GM19463 (cell line): ENCODE data around the gene BAIAP3.
"Not testable (repeated sequence)": the region's sequence is repeated elsewhere in the genome, so short reads cannot be mapped to it uniquely, and the experiment has no call there.

Experiments
- ATAC-seq: cut with Tn5 transposase; IDR thresholded peaks from one replicate; pipeline ENCODE4 v1.9.1; 2021; ENCODE audit warnings: mild to moderate bottlenecking, moderate library complexity; ENCODE audit not compliant: unreplicated experiment

Gene BAIAP3

DNA sequence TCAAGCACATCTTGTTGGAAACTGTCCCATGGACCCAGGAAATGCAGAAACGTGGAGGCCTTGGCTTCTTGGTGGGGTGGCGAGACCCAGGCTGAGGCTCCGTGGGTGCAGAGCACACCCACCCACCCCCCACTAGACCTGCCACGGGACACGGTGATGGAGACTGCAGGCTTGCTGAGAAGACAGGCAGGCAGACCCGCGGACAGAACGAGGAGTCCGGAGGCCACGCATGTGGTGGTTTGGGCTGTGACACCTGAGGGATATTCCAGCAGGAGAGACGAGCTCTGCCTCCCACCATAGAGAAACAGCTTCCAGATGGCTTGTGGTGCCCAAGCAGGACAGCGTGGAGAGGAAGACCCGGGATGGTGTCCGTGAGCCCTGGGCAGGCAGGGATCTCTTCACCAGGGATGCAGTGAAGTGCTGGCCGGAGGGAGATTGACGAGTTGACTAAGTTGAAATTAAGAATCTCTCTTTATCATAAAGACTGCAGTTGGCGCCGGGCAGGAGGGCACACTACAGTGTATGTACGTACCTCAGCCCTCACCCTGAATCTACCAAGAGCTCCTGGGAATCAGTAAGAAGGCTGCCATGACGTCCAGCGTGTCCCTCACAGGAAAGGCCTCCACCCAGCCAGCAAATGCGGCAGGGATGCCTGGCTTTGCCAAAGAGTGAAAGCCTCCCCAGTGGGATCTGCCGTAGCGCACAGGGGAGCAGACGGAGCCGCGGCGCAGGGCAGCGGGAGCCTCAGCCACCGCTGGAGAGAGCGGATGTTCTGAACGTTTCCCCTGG lies 15.8 kb upstream of the BAIAP3 start:
- ATAC-seq, result no peak

DNA sequence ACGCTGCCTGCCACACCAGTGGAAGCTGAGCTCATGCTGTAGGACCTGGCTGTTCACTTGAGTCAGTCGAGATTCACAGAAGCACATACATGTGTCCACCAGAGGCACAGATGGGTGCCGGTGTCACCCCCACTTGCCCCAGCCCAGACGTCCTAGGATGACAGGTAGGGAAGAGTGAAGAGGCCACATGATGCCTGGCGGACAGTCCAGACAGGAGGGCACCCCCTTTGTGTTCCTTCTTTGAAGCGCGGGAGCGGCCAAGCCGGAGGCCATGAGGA lies 15.2 kb upstream of the BAIAP3 start:
- ATAC-seq, result no peak

DNA sequence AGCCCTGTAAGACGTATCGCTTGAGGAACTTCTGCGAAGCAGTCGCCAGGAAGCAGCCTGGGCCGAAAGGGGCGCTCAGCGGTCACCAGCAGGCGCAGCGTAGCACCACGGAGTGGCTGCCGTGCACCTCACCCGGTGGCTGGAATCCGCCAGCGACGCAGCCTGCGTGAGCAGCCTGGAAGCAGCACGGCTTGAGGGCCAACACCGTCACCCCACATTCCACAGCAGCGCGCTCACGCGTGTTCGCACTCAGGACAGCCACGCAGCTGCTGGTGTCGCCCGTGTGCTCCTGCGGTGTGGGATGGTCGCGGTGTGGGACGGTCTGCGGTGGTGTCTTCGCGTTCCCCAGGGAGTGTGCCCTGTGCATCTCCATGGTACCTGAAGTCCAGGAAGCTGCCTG lies 14.4 kb upstream of the BAIAP3 start:
- no peak for ATAC-seq

DNA sequence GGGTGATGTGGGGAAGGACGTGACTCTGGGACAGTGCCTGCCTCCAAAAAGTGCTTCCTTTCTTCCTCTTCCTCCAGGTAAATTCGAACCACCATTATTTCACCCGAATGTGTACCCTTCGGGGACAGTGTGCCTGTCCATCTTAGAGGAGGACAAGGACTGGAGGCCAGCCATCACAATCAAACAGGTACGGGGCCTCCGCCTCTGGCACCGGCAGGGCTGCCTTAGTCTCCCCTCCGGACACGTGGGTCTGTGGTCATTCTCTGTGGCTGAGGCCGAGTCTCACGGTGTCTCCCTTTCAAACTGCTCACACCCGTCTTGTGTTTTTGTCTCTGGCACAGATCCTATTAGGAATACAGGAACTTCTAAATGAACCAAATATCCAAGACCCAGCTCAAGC lies 13.3 kb upstream of the BAIAP3 start:
- ATAC-seq, result no peak

DNA sequence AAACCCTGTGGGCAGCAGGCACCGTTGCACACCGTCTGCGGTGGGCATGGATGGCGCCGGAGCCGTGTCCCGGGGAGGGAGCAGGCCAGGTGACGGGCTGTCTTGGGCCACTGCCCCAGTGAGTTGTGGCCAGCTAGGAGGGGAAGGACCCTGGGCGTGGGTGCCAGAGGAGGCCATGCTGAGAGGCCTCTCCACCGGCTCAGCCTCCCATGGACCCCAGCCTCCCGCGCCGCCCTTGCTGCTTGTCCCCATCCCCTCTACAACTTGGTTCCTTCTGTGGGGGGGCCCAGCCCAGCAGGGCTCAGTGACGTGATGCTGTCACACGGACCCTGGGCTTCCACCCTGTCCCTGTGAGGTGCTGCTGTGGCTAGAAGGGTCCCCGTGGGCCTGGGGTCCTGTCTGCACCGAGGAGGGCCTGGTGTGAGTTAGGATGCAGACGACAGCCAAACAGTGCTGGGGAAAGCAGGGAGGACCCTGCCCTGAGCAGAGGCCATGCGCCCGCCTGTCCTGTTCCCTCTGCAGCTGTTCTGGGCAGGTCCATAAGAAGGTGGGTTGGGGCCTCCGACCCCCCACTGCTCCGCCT lies 12.7 kb upstream of the BAIAP3 start:
- ATAC-seq, result no peak

DNA sequence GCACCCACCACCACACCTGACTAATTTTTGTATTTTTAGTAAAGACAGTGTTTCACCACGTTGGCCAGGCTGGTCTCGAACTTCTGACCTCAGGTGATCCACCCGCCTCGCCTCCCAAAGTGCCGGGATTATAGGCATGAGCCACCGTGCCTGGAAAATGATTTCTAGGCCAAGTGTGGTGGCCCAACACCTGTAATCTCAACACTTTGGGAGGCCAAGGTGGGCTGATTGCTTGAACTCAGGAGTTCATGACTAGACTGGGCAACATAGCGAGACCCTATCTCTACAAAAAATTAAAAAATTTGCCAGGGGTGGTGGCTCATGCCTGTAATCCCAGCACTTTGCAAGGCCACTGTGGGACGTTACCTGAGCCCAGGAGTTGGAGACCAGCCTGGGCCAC lies 11.0 kb upstream of the BAIAP3 start:
- no peak for ATAC-seq

DNA sequence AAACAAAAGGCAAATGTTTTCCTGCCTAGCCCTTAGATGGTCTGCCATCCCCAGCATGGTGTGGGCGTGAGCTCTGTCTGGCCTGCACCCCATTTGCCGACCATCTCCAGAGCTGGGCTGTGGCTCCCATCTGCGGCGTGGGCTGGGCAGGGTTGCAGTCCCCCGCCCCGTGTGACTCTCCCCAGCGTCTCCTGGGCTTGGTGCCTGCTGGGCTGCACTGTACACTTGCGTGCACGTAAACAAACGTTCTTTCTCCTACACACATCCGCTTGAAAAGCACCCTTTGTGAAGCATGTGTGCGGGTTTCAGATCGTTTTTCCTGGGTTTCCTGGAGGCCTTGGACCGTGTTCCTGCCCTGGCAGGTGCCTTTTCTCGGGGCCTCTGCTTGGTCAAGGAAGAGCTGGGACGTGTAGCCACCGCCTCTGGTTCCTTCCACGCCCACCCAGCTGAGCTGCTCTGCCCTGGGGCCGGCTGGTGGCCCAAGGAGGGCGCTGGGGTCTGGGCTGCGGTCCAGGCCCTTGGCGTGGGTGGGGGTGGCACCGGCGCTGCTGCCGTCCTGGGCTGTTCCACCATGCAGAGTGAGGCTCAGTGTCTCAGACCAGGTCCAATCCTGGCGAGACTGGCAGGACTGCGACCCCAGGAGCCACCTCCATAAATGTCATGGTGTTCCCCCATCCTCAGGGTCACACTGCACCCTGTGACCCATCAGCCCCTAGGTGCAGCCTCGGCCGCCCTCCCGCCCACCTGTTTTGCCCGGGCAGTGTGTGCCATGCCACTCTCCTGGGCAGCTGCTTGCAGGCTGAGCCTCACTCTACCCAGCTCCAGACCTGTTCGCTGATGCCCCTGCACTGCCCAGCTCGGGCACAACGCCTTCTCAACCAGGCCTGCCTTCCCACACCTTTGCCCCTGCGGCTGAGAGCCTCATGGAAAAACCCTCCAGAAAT lies 9.9 kb upstream of the BAIAP3 start:
- no peak for ATAC-seq

DNA sequence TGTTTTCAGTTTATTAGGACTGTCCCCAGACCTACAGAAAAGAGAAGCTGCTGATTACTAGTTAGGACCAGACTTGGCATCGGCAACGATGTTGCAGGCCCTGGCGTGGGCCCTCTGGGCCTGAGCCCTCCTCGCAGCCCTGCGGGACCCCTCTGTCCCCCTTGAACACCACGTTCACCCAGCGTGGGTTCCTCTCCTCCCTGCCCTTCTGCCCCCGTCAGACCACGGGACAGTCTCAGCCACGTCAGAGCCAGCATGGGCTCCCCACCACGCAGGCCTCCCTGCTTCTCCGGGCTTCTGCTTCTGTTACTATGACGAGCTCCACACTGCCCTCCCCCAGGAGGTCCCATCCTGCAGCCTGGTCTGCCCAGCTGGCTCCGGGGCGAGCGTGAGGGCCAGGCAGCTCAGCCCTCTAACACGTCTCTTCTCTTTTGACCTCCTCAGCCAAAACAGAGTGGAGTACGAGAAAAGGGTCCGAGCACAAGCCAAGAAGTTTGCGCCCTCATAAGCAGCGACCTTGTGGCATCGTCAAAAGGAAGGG lies 9.1 kb upstream of the BAIAP3 start:
- ATAC-seq, result no peak

DNA sequence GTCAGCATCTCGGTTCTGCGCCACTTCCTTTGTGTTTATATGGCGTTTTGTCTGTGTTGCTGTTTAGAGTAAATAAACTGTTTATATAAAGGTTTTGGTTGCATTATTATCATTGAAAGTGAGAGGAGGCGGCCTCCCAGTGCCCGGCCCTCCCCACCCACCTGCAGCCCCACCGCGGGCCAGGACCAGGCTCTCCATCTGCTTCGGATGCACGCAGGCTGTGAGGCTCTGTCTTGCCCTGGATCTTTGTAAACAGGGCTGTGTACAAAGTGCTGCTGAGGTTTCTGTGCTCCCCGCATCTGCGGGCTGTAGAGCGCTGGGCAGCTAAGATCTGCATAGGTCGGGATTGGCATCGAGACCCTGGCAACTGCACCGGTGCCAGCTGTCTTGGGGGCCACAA lies 8.2 kb upstream of the BAIAP3 start:
- ATAC-seq, result no peak

DNA sequence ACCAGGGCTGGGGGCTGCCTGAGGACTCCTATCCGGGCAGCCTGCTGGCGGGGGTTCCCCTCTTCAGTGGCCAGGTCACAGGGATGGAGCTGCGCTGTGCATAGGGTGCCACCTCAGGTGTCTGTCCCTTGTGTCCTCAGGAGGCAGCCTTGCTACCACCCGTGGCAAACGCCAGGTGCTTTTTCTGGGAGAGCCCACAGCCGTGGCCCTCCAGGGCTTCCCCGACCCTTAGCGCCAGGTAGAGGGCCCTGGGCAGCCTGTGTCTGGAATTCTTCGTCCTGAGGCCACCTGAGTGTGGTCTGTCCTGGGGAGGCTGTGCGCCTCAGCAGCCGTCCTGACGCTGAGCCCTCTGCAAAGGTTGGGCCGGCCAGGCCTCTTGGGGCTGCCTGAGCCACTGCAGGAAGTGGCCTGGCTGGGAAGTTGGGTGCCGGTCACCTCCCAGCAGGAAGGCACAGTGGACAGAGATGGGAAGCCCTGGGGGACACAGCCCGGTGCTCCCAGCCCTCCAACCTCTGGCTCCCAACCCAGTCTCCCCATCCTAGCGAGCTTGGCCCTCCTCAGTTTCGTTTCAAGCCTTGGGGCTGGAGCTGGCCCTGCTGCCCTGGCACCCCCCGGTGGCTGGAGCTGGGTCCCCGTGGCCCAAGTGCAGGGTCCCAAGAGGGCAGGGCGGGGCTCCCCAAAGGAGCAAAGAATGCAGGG lies 7.6 kb upstream of the BAIAP3 start:
- no peak for ATAC-seq

DNA sequence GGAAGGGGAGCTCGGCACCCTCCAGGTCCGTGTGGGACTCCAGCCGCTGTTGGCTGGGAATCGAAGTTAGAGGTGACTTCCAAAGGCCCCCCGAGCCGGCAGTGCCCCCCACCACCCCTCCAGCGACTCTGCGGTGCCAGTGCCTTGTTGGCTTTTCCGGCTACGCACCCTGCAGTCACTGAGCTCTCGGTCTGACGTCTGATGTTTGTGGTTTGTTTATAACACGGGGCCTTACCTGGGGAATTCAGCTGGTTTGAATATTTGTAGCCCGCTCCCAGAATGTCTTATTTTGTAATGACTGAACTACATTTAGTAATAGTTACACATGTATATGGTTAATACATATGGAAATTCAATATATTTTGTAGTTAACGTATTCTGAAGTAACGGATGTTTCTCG lies 7.1 kb upstream of the BAIAP3 start:
- ATAC-seq, result no peak

DNA sequence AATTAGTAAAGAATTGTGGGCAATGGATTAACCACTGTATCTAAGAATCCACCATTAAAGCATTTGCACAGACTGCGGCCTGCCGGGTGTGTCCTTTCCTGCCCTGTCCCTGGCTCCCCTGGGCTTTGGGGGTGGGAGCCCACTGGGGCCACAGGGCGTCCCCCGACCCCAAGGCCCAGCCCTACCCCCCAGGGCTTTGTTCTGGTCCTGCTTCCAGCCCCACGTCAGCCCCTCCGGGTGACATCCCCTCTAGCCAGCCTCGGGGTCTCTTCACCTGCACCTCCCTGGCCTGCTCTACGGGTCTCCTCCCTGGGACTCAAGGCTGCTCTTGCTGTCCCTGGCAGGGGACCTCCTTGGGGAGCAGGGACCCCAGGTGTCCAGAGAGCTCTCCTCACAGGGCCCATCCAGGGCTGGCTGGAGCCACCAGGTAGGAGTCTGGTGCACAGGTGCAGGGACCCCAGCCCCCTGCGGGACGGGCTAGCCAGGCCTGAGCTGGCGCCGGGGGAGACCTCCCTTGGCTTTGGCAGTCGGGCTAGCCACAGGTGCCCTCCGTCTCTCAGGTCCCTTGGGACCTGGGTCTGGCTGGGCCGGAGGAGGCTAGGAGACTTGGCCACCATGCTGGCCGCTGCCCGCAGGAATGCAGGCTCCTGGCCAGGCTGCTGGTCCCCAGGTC lies 6.4 kb upstream of the BAIAP3 start:
- no peak for ATAC-seq

DNA sequence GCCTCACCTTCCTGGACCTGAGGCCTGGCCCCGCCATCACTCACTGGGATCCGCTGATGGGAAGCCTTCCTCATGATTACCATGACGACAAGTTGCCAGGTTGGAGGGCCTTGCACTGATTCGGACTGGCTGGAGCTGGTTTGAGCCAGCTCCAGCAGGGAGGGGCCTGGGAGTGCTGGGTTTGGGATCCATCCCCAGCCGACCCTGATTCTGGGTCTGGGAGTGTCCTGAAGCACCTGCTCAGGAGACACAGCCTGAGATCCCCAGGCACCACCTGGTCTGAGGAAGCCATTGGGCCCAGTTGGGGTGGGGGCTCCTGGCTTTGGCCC lies 5.9 kb upstream of the BAIAP3 start:
- no peak for ATAC-seq

DNA sequence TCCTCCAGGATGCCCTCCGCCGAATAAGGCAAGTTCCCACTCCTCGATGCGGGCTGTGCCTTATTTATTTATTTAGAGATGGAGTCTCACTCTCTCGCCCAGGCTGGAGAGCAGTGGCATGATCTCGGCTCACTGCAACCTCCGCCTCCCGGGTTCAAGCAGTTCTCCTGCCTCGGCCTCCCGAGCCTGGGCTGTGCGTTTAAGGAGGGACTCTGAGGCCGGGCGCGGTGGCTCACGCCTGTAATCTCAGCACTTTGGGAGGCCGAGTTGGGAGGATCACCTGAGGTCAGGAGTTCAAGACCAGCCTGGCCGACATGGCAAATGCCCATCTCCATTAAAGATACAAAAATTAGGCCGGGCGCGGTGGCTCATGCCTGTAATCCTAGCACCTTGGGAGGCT lies 5.3 kb upstream of the BAIAP3 start:
- ATAC-seq, result not testable (repeated sequence)

DNA sequence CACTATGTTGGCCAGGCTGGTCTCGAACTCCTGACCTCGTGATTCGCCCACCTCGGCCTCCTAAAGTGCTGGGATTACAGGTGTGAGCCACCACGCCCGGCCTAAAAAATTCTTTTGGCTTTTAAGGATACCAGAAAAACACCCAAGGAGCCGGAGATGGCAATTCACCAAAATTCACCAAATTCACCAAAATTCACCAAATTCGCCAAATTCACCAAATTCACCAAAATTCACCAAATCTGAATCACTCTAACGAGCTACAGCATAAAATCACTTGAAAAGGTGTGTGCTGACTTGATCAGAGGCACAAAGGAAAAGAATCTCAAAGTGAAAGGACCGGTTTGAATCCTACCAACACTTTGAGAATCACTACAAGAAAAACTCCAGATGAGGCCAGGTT lies 4.5 kb upstream of the BAIAP3 start:
- ATAC-seq, result not testable (repeated sequence)

DNA sequence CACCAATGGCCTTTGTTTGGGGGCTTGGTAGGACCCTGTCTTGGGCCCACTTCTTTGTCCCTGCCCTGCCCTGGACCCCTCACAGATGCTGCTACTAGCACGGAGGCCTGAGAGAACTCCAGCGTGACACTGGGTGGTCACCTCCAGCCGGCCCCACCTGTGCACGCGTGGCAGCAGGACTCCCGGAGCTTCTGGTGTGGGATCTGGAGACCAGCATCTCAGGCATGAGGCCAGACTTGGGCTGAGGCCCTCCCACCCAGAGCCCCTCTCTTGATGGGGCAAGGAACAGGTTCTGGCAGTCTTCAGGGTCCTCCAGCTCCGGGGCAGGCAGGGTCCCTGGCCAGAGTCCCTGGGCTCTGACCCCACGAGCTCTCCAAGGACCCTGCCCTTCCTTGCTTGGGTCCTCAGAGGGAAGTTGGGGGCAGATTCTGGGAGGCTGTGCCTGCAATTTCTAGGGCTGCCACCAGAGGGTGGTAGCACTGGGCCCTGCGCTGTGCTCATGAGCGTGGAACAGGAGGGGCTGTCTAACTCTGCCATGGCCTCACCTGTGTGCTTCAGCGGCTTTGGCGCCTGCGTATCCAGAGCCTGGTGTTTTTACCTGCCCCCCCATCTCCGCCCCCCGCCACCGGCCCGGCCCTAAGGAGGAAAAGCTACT lies 3.1 kb upstream of the BAIAP3 start:
- ATAC-seq, result no peak

DNA sequence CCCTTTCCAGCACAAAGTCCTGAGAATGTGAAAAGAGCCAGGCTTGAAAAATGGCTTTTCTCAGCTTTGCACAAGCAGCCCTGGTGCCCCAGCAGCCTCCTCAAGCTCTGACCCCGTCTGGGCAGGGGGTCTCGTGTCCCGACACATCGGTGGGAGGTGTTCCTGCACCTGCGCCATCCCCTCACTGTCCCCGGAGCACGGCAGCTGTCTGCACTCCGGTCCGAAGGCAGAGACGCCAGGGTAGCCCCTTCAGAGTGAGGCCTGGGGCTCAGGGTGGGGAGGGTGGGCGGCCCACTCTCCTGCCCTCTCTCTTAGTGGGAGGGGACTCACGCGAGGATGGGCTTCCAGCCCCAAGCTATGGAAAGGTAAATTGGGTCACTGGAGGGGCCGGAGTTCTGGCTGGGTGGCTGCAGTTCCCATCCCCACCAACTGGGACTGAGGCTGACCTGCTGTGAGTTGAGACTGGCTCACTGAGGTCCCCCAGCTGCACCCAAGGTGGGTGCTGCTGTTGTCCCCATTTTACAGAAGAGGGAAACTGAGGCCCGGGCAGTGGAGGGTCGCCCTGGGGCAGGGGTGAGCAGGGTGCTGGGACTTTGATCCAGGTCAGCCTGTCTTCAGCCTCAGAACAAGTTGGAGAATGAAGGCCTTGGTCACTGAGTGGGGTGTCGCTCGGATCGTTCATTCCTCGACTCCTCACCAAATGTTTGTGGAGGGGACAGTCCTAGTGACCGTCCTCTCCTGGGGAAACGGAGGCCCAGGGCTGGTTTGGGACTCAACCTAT lies 2.3 kb upstream of the BAIAP3 start:
- no peak for ATAC-seq

DNA sequence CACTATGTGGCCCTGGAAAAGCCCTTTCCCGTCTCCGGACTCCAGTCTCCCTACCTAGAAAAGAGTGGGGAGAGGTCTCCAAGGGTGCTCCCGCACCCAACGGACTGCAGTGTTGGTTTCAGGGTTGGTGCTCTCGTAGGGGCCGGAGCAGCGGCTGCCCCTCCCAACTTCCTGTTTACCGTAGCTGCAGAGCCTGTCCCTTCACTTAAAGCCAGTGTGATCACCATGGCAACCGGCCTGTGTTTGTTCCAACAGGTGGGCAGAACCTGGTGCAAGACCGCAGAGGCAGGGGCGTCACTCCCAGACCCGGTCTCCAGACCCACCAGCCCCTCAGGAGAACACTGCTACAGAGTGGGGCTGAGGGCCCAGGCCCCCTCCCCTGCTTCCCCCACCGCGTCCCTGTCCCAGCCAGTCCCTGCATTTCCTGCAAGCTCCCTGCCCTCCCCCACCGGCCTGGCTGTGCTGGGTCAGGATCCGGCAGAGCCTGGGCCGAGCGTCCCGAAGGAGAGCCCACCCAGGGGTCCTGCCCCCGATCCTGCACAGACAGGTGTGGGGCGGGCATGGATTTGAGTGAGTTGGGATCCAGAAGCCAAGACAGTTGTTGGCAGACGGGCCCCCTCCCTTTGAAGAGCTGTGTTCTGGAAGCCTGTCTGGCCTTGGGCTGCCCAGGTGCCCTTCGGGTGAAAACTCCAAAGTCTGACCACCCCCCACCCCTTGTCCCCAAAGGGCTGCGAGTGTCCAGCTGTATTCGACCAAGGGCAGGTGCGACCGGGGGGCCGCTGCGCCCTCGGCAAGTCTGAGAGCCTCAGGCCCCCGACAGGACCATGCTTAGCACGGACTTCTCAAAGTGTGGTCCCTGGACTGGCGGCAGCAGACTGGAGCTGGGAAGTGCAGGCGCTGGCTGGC lies 1.5 kb upstream of the BAIAP3 start:
- ATAC-seq, result no peak
